Endodermal cell (in vitro differentiated cells): ENCODE data around the gene RIMS1. TPM values are rescaled to one million over a fixed set of nuclear protein-coding genes. Genes with fewer than 3 reads are reported as not detected.

Experiments
- DNase-seq: peaks from one replicate; pipeline ENCODE4 v3.0.0-alpha.2; 2017
- H3K27ac ChIP-seq: 2 replicates; pipeline ENCODE4 v1.5.1; 2013; ENCODE audit warnings: mild to moderate bottlenecking, low read depth, low read length, moderate library complexity
- H3K27me3 ChIP-seq: 2 replicates; pipeline ENCODE4 v1.6.1; 2013; ENCODE audit warnings: mild to moderate bottlenecking, low read length, moderate library complexity; ENCODE audit not compliant: insufficient read depth, control insufficient read depth, poor library complexity, severe bottlenecking
- H3K36me3 ChIP-seq: 2 replicates; pipeline ENCODE4 v1.7.0; 2013; ENCODE audit warnings: mild to moderate bottlenecking, low read length, moderate library complexity; ENCODE audit not compliant: control insufficient read depth, insufficient read depth
- H3K4me1 ChIP-seq: one replicate; pipeline ENCODE4 v1.7.0; 2013; ENCODE audit warnings: low read length; ENCODE audit not compliant: control insufficient read depth, insufficient read depth
- H3K4me3 ChIP-seq: 2 replicates; pipeline ENCODE4 v1.5.1; 2013; ENCODE audit warnings: mild to moderate bottlenecking, low read length, moderate library complexity
- H3K9ac ChIP-seq: 2 replicates; pipeline ENCODE4 v1.6.1; 2013; ENCODE audit warnings: mild to moderate bottlenecking, low read length, moderate library complexity; ENCODE audit not compliant: poor library complexity, severe bottlenecking; ENCODE audit errors: extremely low read depth
- H3K9me3 ChIP-seq: 2 replicates; pipeline ENCODE4 v1.6.1; 2013; ENCODE audit warnings: mild to moderate bottlenecking, low read length, moderate library complexity; ENCODE audit not compliant: control insufficient read depth
- H3K27ac Mint-ChIP-seq: 2 replicates; pipeline ENCODE4 v1.8.0; 2020; ENCODE audit warnings: mixed read lengths
- H3K27me3 Mint-ChIP-seq: 2 replicates; pipeline ENCODE4 v1.8.0; 2021; ENCODE audit warnings: mild to moderate bottlenecking, mixed read lengths; ENCODE audit not compliant: insufficient read depth
- H3K36me3 Mint-ChIP-seq: 2 replicates; pipeline ENCODE4 v1.8.0; 2020; ENCODE audit warnings: low read depth, mixed read lengths
- H3K4me1 Mint-ChIP-seq: 2 replicates; pipeline ENCODE4 v1.8.0; 2020; ENCODE audit warnings: mixed read lengths
- H3K4me3 Mint-ChIP-seq: 2 replicates; pipeline ENCODE4 v1.8.0; 2020; ENCODE audit warnings: mild to moderate bottlenecking, moderate library complexity, mixed read lengths
- H3K9me3 Mint-ChIP-seq: 2 replicates; pipeline ENCODE4 v1.8.0; 2020; ENCODE audit warnings: mild to moderate bottlenecking, mixed read lengths
- CTCF ChIP-seq: fragments of 200-600 bp; sonication (generic); conservative IDR thresholded peaks from 2 replicates; pipeline ENCODE4 v1.5.0; 2021; ENCODE audit warnings: antibody characterized with exemption, mild to moderate bottlenecking
- WGBS, 2 experiments: methylation state at CpG; one replicate each; pipeline versions ENCODE4 v1.1.5 to v1.1.7; 2013; ENCODE audit warnings: missing lambda C conversion rate in 2 of 2, mixed read lengths in 1 of 2; ENCODE audit not compliant: insufficient coverage in 1 of 2, insufficient read length in 1 of 2; 5-methylcytosine and 5-hydroxymethylcytosine counted together
- total RNA-seq, 2 donors: library from RNA; stranded (reverse); fragmentation: NEBNext Ultra II Directional in 1 of 2; extraction: Animal tissue kit (Norgen Biotek cat#: 25700) in 1 of 2; gene quantifications; 2 replicates in 1 of 2; 3 replicates in 1 of 2; pipeline ENCODE4 v1.2.1, GENCODE V29; 2021

The RIMS1 gene
- total RNA-seq, 2 donors from 2014 or later = 1.1 to 1.6 TPM

- H3K36me3 ChIP-seq = no peaks in the 10 kb centered on the region
- TF ChIP-seq CTCF = peak; percentile 44
- no peaks in the 10 kb centered on the region for H3K4me1 ChIP-seq
- DNase-seq = no peak
- H3K9ac ChIP-seq = no peak overlapping the region
- H3K4me3 Mint-ChIP-seq = peak overlapping the region; percentile 65
- H3K27me3 Mint-ChIP-seq = peaks cover 81% of the 10 kb centered on the region
- H3K9me3 Mint-ChIP-seq = no peaks in the 10 kb centered on the region
- H3K27ac ChIP-seq = no peak overlapping the region
- peaks cover 8% of the 10 kb centered on the region for H3K4me1 Mint-ChIP-seq
- WGBS, 2 experiments = 1 to 2% methylated on average over 11 to 28 of the region's 29 CpGs
- H3K36me3 Mint-ChIP-seq = no peaks in the 10 kb centered on the region
- no peak overlapping the region for H3K27ac Mint-ChIP-seq
- H3K4me3 ChIP-seq = peak overlapping the region; percentile 75
- no peaks in the 10 kb centered on the region for H3K9me3 ChIP-seq
- H3K27me3 ChIP-seq = peaks cover 78% of the 10 kb centered on the region
Observed at GRCh38 chr6:71887006-71887743, 825 bp downstream of the RIMS1 start.

GRCh38 chr6:71887744-71888230 lies 1.4 kb downstream of the RIMS1 start:
- peaks cover 72% of the 10 kb centered on the region for H3K27me3 ChIP-seq
- WGBS, 2 experiments = 75 to 96% methylated on average over 1 to 2 of the region's 2 CpGs
- H3K4me1 ChIP-seq = no peaks in the 10 kb centered on the region
- Mint-ChIP-seq H3K9me3 (no peaks in the 10 kb centered on the region), H3K4me1 (peaks cover 11% of the 10 kb centered on the region), H3K4me3 (peak overlapping the region; percentile 65), H3K27ac (no peak overlapping the region), H3K36me3 (no peaks in the 10 kb centered on the region), H3K27me3 (peaks cover 76% of the 10 kb centered on the region)
- no peak overlapping the region for H3K27ac ChIP-seq
- DNase-seq = no peak
- TF ChIP-seq CTCF = no peak
- H3K9ac ChIP-seq = no peak overlapping the region
- no peaks in the 10 kb centered on the region for H3K36me3 ChIP-seq
- no peaks in the 10 kb centered on the region for H3K9me3 ChIP-seq
- H3K4me3 ChIP-seq = no peak overlapping the region

GRCh38 chr6:71888756-71889340 lies 2.5 kb downstream of the RIMS1 start:
- Histone ChIP-seq H3K9ac (no peak overlapping the region), H3K27me3 (peaks cover 61% of the 10 kb centered on the region), H3K4me1 (no peaks in the 10 kb centered on the region), H3K36me3 (no peaks in the 10 kb centered on the region), H3K4me3 (no peak overlapping the region), H3K27ac (no peak overlapping the region), H3K9me3 (no peaks in the 10 kb centered on the region)
- Mint-ChIP-seq H3K4me3 (no peak overlapping the region), H3K27ac (no peak overlapping the region), H3K4me1 (peaks cover 11% of the 10 kb centered on the region), H3K27me3 (peaks cover 66% of the 10 kb centered on the region), H3K9me3 (no peaks in the 10 kb centered on the region), H3K36me3 (no peaks in the 10 kb centered on the region)
- no peak for DNase-seq
- 72 to 79% methylated on average over 2 to 7 of the region's 7 CpGs for WGBS, 2 experiments
- peak; percentile 35 for TF ChIP-seq CTCF
